Activated gamma-delta T cell (primary cell): Measurements from ENCODE around the gene PDE6B.
"Not testable (repeated sequence)": the region's sequence is repeated elsewhere in the genome, so short reads cannot be mapped to it uniquely, and the experiment has no call there.

Experiments
- DNase-seq: peaks from one replicate; lab custom pipeline; 2025; lab: John Stamatoyannopoulos, UW

The PDE6B gene

DNA sequence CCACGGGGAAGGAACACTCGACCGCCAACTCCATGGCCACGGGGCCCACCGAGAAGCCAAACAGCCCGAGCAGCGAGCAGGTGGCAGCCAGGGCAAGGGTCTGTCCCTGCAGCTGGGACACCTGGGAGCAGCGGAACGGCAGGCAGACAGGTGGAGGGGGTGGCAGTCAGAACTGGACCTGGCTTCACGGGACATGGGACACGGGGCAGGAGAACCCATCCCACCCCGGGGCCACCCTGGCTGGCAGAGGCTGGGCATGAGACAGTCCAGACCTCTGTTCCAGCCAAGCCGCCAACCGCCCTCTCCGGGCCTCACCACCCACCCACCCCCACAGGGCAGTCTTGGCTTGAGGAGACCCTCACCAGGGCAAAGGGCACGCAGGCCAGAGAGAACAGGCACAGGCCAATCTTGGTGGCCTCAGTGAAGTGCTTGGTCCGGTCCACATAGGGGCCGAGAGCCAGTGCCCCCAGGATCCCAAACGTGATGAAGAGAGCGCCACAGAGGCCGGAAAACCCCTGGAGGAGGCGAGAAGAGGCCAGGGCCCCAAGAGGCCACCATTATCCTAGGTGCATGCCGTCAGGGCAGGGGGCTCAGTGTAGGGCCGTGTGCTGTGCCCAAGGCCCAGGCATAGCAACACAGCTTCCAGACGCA is 58.0 kb downstream of the PDE6B start:
- DNase-seq = no peak

DNA sequence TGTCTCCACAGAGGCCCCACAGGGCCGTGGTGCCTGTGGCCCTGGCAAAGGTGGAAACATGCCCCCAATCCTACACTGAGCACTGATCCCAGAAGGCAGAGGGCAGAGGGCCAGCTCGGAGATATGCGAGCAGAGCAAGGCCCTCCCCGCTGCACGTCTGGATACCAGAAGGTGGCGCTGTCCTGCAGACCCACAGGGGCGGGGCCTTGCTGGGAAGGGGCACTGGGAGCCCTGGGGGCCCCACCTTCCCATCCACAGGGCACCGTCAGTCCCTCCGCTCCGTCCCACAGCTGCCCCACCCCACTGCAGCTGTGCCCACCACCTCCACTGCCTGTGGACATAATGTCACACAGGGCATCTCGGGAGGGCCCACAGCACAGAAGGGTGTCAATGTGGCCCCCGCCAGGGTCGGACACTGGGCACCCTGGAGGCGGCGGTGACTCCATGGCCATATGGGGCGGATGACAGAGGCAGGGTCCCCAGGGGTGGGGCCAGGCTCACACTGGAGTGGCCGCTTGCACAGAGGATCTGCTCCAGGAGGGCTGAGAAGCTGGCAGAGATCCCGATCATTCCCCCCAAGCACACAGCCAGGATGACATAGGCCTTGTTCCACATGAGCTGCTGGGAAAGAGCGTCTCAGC is 58.7 kb downstream of the PDE6B start:
- no peak for DNase-seq

DNA sequence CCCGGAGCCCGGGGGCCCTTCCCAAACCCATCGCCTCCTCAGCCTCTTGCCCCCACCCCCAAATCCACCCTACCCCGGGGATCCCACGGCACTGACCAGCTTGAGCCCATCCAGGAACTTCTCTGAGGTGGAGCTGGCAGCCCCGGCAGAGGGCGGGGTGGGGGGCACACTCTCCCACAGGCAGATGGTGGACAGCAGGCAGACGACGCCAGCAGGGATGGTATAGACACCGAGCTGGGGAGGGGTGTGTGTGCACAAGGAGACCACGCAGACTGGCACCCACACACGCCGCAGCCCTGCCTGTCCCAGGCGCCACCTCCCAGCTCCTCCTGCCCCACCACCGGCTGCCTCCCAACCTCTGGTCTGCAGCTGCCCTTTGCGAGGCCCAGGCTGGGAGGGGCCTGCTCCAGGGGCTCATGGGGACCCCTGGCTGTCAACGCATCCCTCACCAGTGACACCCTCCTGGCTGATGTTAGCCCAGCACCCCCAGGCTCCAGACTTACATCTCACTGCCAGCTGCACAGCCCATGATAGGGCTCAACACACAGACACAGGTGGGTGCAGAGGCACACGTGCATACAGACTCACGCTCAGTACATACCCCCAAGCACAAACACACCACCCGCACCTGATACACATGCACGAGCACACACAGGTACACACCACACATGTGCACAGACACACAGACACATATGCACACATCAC is 59.4 kb downstream of the PDE6B start:
- DNase-seq = no peak

DNA sequence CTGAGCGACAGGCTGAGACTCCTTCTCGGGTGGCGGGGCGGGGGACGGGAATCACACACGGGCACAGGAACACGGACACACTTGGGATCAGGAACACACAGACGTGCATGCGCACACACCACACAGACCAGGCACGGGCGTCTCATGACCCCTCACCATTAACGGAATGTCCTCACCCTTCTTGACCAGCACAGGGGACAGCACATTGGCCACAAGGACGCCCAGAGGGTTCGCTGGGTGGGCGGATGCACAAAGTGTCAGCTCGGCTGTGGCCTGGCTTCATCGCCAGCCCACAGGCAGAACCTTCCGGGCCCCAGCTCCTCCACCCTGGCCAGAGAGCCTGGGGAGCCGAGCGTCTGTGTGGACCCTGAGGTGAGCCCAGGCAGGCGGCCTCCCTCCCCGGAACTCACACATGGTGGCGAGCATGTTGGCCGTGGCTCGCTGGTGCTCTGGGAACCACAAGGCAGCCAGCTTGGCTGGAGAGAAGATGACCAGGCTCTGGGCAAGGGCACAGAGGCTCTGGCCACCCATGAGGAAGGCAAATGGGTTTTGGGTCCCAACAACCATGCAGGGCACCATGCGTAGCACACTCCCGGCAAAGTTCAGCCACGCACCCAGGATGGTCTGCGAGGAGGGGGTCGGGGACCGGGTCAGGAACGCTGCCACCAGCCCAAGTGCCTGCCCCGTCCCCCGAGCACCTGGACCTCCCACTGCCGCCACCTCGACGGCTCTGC is 60.5 kb downstream of the PDE6B start:
- no peak for DNase-seq

DNA sequence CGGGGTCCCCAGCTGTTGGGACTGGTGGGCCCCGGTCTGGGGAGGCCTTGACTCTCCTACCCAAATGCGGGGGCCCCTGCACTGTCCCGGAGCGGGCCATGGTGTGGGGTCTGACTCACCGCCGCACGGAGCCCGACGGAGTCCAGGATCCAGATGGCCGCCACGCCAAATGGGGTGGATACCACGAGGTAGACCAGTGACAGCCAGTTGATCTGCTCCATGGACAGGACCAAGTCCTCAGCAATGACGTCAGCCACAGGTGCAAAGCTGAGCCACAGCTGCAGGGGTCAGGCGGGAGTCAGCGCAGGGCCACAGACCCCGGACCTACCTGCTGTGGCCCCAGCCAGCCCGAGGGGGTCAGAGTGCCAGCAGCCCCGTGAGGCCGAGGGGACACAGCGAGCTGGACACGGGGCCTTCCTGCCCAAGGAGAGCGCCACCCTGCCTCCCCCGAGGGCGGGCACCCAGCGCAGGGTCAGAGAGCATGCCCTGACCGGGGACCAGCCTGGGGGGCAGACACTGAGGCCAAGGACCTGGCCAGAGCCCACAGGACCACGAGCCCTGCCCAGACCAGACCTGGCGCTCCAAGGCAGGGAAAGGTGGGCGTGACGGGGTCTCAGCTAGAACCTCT is 61.2 kb downstream of the PDE6B start:
- no peak for DNase-seq

DNA sequence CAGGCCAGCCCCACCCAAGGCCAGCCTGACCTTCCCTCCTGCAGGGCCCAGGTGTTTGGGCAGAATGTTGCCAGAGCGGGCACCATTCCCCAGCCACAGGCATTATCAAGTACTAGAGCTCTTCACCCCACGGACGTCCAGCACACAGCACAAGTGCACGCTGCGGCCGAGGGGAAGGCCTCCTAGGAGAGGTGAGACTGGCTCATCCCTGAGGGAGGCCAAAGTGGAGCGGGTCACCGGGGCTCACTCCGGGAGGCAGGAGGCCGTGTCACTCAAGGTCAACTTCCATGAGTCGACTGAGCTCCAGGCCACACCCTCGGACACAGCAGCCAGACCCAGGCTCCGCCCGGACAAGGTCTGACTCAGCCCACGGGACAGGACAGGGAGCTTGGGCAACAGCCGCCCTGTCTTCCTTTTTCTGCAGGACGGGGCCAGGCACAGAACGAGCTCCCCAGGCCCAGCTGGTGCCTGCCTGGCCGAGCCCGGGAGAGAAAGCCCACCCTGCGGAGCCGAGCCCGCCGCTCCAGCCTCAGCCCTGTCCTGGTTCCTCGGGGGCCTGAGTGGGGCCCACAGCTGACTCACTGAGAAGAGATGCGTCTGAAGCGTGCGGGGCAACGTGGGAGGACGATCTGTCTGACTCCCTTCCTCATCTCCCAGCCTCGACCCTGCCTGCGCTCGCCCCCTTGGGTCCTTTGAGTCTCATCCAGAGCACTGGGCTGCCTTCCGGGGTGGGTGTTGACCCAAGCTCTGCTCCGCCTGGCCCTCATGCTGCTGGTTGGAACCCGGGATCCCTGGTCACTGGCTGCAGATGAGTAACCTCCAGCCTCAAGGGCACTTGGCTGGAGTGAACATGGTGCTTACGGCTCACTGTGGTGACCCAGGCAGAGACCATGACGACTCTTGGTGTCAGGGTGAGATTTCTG is 61.9 kb downstream of the PDE6B start:
- DNase-seq = no peak

DNA sequence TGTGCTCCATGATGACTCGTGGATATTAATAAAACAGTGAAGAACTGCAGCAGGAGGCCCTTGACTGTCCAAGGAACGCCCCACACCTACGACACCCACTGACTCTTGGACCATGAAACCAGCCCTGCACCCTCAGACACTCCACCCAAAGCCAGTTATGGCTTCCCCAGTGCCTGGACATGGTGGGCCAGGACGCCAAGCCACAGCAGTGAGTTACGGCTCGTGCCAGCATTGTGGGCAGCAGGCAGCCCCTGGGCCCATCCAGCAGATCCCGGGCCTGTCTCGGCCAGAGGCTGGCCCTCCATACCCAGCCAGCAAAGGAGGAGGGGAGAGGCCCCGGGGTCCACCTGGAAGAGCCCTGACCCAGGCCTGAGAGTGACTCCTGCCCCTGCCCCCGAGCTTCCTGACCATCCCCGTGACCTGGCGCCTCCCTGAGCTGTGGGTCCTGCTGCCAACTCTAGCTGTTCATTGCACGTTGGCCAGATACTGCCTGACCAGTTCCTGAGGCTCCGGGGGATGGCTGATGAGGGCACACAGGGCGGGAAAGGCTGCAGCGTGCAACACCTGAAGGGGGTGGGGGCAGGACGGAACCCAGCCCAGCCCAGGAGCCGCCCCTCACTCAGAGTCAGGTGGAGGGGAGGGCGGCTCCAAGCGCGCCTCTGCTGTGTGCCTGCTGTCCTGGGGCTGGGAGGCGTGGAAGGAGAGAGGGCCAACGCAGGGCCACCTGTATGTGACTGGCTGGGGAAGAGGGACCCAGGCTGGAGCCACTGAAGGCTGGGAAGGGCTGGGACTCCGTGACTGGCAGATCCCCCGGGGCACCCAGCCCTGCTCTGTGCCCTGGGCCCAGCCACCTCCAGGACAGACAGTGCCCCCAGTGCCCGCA is 62.8 kb downstream of the PDE6B start:
- DNase-seq = no peak

DNA sequence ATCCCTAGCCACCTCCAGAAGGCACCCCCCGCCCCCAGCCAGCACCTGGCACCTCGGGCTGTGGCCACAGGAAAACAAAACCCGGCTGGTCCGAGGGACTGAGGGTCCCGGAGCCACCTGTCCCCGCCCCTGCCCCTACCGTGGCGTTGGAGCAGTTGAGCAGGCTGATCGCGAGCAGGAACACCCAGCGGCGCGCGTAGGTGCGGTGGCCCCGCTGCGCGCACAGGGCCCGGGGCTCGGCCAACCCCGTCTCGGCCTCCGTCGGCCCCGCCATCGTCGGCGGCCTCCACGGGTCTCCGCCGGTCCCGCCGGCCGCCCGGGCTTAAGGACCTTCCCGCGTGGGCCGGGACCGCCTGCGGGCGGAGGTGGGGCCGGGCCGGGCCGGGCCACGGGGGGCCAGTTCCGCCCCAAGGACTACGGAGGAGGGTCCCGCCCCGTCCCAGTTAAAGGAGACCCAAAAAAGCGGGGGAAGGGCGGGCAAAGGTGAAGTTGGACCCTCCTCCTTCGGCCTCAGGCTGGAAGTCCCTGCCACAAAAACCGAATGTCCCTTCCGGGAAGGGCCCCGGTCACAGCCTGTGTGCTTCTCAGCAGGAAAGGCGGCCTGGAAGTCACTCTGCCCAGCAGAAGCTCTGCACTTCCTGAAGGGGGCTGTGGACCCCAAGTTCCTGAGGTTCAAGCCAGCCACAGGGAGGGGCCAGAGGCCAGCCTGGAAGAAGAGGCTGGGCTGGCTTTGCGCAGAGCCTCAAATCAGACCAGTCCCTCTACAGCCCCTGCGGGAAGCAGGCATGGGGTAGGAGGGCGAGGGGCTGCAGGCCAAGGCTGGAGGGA is 63.7 kb downstream of the PDE6B start, which contains the start of gene SLC49A3:
Gene SLC49A3, minus strand, starts transcription at position 298 of the 828 bp plus-strand sequence. Its CDS starts 24 bp downstream, at position 274.
- no peak for DNase-seq

DNA sequence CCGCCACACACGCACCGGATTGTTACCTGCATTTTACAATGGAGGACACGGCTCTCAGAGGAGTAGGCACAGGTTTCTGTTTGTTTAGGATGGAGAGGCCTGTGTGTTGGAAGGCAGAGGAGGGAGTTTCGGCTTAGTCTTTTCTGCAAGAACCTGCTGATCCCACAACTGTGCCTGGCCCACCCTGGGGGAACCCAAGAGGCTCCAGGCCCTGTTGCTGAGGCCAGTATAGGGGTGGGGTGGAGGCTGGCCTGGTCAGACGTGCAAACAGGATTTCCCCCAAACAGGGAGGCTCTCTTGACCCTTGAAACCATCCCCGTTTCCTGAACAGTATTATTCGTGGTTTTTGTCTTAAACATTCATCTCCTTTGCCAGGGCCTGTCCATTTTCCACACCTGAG is 64.3 kb downstream of the PDE6B start:
- no peak for DNase-seq

DNA sequence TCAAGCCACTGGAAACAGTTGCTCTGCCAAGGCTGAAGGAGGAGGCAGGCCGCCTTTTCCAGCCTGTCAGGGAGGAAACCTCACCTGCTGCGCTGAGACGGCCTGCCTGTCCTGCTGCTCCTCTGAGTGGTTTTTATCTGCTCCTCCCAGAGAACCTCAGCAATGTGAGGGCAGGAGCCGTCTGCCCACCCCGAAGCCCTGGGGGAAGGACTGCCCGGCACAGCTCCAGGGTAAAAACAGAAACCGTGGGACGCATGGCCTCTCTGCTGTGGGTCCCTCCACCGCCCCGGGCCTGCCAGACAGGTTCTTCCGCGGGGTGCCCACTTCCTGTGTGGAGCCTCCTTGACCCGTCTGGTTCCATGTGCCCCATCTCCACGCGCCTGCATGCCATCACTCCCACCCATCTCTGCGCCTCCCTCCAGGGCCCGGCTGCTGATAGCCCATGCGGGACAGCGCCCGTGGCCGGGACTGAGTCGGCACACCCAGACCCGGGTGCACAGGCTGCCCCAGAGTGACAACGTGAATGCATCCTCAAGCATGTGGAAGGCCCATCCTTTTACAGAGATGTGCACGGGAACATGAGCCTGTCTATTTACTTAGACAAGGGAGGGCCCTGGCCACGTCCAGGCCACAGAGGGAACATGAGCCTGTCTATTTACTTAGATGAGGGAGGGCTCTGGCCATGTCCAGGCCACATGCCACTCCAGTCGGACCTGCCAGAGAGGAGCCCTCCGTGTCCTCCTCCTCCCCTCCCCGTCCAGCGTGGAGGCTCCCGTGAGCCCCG is 67.6 kb downstream of the PDE6B start:
- DNase-seq = no peak

DNA sequence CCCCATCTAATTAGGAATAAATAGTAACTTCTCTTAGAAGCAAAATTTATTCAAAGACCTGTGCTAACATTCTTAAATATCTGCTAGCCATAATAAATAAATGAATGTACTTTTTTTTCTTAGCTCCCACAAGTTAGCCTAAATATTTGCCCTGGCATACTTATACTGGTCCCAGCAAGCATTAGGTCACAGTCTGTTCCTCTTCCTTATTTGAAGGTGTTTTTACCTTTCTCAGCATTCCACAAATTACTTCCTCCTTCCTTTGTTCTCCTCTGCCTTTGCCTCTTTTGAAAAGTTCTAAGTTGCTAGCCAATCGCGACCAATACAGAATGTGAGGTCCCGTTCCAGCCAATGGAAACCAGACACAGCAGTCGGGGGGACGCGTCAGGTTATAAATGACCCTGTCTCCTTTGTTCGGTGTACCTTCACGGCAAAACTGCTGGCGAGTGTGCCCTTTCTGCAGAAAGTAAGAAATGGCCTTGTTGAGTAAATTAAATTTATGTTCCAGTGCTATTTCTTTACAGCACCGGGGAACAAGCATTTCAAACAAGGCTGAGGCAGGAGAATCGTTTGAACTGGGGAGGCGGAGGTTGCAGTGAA is 69.1 kb downstream of the PDE6B start:
- not testable (repeated sequence) for DNase-seq

DNA sequence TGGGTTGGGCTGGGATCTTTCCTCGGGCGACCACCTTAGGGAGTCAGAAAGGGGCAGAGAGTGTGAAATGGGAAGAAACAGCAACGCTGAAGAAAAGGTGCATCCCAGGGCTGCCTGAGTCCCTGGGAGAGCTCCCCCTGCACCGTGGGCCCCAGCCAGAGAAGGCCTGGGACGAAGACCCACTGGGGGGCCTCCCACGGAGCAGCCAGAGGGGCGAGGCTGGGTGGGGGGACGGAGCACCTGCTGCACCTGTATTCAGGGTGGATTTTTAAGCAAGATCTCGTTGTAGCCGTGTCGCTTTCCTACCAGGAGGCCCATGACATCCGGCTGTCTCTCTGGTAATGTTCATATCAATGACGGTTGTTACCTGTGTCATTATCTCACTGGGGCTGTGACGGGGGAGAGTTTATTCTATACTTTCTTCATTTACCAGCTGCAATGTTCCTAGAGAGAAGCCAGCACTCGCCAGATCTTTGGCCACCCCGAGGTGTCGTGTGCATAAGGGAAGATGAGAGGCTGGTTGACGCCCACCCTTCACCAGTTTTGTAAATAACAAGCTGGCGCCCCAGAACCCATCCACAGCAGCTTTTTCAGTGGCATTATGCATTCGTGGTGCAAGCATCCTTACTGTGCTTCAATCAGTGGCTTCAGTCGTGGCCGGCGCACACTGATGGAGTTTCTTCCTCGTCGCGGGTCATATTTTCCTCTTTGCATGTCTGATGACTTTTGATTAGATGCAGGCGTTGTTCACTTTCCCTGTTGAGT is 74.6 kb downstream of the PDE6B start:
- DNase-seq = no peak

DNA sequence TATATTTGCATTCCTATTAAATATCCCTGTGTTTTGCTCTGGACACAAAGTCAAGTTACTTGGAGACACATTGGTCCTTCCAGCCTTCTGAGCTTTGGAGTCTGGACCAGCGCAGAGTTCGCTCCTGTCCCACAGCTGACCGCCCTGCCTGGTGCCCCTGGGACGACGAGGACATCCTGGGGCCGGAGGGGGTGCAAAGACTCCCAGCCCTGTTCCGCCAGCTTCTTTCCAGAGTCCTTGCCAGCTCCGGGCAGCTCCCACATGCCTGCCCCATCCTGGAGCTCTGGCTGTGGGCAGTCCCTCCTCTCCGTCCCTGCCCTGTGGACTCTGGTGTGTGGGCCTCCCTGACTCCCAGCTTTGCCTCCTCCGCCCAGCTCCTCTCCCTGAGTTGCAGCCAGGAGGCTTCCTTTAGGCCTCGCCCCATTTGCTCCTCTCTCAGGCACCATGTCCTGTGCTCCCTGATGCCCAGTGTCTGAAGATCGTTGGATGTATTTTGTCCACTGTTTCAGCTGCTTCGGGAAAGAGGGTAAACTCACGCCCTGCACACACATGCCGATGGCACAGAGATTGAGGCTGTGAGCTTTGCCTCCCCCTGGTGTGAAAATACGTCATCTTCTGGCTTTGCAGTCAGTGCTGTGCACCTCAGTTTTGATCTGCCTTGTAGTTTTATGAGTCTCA is 75.4 kb downstream of the PDE6B start:
- no peak for DNase-seq

DNA sequence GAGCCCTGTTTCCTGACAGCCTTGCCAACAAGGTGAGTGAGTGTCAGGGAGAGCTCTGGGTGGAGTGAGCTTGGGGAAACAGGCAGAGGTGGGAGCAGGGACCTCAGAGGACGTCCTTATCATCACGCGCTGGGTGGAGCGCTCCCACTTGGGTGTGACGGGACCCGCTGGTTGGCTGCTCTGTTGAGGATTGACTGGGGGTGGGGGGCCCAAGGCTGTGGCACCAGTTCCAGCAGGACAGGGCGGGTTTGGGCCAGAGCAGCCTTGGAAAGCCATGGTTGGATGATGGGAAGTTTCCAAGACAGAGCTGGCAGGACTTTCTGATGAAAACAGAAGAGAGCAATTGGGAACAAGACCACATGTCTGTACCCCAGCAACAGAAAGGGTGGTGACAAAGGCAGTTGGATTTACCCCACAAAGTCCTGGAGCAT is 77.3 kb downstream of the PDE6B start:
- DNase-seq = no peak

DNA sequence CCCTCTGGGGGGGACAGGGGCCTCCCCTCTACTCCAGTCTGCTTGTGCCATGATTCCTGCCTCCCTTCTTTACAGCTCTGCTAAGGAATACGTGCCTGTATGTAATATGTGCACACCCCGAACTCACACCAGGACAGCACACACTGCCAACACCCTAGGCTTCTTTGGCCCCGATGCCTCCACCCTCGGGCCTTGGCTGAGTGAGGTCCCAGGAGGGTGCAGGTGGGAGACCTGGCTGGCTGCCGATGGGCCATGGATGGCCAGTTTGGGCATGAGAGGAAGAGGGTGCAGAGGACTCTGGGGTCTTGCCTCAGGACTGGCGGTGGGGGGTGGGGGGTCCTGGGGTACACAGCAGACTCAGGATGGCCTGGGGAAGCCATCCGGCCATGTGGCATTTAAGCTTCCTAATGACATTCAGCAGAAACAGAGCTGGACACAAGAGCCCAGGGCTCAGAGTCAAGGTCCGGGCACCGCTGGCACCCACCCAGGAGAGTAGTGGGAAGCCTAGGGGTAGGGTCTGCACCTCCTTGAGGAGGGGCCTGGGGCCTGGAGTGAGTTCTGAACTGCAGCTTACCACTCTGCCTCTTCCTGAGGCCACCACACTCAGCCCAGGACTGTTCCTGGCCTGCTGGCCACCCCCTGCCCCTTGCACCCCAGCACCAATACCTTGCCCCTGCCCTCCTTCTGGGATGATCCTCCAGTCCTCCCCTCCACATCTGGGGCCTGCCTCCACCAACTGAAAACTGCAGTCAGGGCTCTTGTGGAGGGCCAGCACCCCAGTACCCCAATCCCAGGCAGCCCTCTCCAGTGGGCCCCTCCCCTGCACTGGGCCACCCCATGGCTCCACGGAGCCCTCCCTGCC is 78.2 kb downstream of the PDE6B start:
- DNase-seq = no peak
